Measurements from ENCODE around the gene EIF6.

The EIF6 gene

DNA sequence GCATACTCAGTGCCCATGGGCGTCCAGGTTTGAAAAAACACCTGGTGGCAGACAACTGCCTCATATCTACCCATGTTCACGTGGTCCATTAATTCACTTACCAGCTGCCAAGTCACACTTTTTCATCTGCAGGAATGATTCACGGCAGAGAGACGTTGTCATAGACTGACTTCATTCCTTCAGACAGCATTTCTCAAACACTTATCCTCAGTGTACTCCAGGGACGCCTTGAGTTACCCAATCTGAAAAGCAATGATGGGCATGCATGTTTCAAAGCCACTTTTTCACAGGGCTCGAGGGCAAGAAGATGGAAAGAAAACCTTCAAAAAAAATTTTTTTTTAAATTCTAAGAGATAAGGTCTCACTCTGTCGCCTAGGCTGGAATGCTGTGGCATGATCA, 12.7 kb downstream of the EIF6 start:
- TF ChIP-seq, protein P1, sequence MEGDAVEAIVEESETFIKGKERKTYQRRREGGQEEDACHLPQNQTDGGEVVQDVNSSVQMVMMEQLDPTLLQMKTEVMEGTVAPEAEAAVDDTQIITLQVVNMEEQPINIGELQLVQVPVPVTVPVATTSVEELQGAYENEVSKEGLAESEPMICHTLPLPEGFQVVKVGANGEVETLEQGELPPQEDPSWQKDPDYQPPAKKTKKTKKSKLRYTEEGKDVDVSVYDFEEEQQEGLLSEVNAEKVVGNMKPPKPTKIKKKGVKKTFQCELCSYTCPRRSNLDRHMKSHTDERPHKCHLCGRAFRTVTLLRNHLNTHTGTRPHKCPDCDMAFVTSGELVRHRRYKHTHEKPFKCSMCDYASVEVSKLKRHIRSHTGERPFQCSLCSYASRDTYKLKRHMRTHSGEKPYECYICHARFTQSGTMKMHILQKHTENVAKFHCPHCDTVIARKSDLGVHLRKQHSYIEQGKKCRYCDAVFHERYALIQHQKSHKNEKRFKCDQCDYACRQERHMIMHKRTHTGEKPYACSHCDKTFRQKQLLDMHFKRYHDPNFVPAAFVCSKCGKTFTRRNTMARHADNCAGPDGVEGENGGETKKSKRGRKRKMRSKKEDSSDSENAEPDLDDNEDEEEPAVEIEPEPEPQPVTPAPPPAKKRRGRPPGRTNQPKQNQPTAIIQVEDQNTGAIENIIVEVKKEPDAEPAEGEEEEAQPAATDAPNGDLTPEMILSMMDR (IDR thresholded peaks at IDR 0.05; ENCODE audit: insufficient read depth, low read depth, low read length, missing control alignments): no peak
- DNase-seq (ENCODE audit: low read depth): no peak
- no peak overlapping the region for H3K4me3 ChIP-seq (ENCODE audit: low read depth, low read length)

DNA sequence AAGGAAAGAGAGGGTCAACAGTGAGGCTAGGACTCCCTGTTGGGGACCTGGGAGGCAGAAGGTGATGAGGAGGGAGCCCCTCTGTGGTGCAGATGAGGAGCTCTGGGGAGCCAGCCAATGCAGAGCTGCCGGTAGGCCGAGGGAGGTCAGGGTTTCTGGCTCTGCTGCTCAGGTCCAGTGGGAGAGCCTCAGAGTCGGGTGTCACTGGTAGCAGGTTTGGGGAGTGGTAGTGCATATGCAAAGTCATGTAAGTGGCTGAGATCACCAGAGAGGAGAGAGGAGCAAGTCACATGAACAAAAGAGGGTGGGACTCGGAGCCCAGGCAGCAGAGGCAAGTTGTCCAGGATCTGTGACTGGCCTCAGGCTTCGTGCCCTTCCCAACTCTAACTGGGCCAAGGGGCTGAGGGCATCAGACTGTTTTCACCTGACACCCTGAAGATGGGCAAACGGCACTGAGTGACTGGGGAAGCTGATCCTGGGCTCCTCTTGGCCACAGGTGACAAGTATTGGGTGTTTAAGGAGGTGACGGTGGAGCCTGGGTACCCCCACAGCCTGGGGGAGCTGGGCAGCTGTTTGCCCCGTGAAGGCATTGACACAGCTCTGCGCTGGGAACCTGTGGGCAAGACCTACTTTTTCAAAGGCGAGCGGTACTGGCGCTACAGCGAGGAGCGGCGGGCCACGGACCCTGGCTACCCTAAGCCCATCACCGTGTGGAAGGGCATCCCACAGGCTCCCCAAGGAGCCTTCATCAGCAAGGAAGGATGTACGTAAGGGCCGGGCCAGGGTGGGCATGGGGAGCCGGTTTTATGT, 13.3 kb downstream of the EIF6 start:
- DNase-seq (ENCODE audit: low read depth): no peak
- TF ChIP-seq, protein P1 (IDR thresholded peaks at IDR 0.05; ENCODE audit: insufficient read depth, low read depth, low read length, missing control alignments): no peak
- H3K4me3 ChIP-seq (ENCODE audit: low read depth, low read length): no peak overlapping the region

DNA sequence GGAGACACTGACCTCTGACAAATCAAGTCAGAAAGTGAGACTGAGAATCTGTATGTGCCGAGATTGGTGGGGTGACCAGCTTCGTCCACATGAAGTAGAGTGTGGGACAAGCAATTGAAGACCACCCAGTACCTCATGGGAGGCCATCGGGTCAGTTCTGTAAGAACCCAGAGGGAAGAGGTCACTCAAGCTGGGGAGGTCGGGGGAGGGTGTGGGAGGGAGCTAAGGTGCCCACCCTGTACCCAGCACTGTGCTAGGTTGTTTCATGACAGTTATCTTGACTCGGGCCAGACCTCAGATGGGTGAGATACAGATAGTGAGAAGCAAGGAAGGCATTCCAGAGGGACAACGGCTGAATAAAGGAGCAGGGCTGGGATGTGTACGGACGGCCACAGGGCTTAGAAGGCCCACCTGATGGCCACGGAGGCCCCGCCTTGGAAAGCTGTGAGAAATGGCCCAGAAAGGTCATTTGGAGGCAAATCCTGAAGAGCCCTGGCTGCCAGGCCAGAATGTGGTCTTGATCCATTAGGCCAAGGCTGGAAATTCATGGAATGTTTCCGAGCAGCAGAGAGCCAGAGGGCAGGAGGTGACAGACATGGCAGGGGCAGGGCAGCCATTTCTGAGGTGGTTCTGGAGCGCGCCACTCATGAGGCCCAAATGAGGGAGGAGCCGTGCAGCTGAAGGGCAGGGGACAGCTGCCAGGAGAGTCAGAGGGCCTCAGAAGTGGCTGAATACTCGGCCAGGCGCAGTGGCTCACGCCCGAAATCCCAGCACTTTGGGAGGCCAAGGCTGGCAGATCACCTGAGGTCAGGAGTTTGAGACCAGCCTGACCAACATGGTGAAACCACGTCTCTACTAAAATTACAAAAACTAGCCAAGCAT, 14.3 kb downstream of the EIF6 start:
- TF ChIP-seq, protein P1 (IDR thresholded peaks at IDR 0.05; ENCODE audit: insufficient read depth, low read depth, low read length, missing control alignments): no peak
- no peak for DNase-seq (ENCODE audit: low read depth)
- H3K4me3 ChIP-seq (ENCODE audit: low read depth, low read length): no peak overlapping the region

DNA sequence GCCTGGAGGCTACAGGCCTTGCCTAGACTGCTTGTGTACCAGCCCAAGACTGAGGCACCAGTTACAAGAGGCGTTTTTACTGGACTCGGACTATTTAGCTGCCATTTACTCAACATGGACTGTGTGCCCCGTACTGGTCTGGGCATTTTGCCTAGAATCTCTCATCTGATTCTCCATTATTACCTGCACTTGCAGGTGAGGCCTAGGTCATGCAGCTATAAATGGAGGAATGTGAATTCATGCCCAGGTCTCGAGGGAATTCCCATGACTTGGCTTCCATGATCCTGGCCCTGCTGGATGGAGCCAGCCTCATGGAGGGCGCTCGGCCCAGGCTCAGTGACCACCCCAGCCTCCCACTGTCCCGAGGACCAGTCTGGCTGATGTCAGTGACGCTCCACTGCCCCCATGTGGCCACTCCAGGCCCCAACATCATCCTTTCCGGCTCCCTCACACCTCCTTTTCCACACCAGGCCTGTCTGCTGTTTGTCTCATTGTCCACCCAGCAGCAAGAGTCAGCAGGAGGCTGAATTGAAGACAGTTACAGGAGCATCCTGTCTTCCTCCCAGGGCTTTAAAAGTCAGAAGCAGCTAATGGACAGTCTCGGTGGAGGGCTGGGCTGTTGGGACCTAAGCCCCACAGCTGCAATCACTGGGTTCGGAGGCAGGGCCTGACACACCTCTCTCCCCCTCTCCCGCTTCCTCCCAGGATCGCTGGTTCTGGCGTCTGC, 15.4 kb downstream of the EIF6 start:
- TF ChIP-seq, protein P1 (IDR thresholded peaks at IDR 0.05; ENCODE audit: insufficient read depth, low read depth, low read length, missing control alignments): peak; percentile 87
- peak; percentile 63 for DNase-seq (ENCODE audit: low read depth)

DNA sequence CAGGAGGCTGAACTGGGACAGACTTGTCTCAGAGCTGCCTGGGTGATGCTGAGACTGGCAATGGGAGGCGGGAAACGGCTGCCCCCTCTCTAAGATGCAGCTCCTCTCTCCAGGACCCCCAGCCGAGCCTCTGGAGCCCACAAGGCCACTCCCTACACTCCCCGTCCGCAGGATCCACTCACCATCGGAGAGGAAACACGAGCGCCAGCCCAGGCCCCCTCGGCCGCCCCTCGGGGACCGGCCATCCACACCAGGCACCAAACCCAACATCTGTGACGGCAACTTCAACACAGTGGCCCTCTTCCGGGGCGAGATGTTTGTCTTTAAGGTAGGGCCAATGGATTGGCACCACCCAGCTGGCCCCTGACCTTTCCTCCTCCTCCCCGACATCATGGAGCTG, 17.5 kb downstream of the EIF6 start:
- no peak for DNase-seq (ENCODE audit: low read depth)
- H3K4me3 ChIP-seq (ENCODE audit: low read depth, low read length): no peak overlapping the region
- TF ChIP-seq, protein P1 (IDR thresholded peaks at IDR 0.05; ENCODE audit: insufficient read depth, low read depth, low read length, missing control alignments): no peak

More for the DNA sequence above, 15.4 kb downstream of the EIF6 start:
- H3K4me3 ChIP-seq (ENCODE audit: low read depth, low read length): no peak overlapping the region

DNA sequence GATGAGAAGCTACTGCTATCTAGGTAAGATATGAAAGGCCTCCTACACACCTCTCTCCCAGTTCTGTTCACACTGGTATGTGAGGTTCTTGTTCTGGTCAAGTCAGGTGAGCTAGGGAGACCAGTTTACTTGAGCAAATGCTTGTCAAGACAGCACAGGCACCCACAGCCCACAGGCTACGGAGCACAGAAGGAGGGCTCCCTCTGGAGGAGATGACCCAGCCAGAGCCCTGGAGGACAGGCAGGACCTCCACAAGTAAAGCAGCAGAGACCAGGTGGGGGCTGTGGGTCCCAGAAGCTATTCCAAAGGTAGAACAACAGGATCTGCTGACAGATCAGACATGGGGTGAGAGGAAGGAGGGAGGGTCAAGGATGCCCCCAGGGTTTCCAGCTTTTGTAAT, 19.8 kb downstream of the EIF6 start:
- no peak overlapping the region for H3K4me3 ChIP-seq (ENCODE audit: low read depth, low read length)
- no peak for DNase-seq (ENCODE audit: low read depth)
- TF ChIP-seq, protein P1 (IDR thresholded peaks at IDR 0.05; ENCODE audit: insufficient read depth, low read depth, low read length, missing control alignments): no peak
